SK-N-SH (cell line): ENCODE data around the gene DPYSL4. TPM values are rescaled to one million over a fixed set of nuclear protein-coding genes. Genes with fewer than 3 reads are reported as not detected.

ENCODE experiments used
- CTCF ChIA-PET: fragments of 300-600, 350-600 bp; formaldehyde crosslinking; extraction: SDS; loops from one replicate; lab custom pipeline; 2021; lab: Yijun Ruan, JAX
- POLR2A ChIA-PET: fragments of 350-600 bp; sonication (Branson Sonifier 250); formaldehyde crosslinking; extraction: SDS; loops from one replicate; lab custom pipeline; 2020; ENCODE audit warnings: antibody characterized with exemption, inconsistent platforms; lab: Yijun Ruan, JAX
- DNase-seq: peaks from one replicate; pipeline ENCODE4 v3.0.0; 2012
- H2AFZ ChIP-seq: fragments of 200-600 bp; sonication (generic); 2 replicates; pipeline ENCODE4 v1.8.1; 2016; ENCODE audit warnings: antibody characterized with exemption, mild to moderate bottlenecking, low read depth
- H3F3A ChIP-seq: fragments of 200-600 bp; sonication (generic); replicated peaks from 2 replicates; pipeline ENCODE3; 2016; ENCODE audit warnings: antibody characterized with exemption, mild to moderate bottlenecking; ENCODE audit not compliant: insufficient read depth
- H3K27ac ChIP-seq, 2 experiments: fragments of 200-500 bp in 1 of 2; fragments of 200-600 bp in 1 of 2; sonication (Bioruptor generic) in 1 of 2; sonication (generic), shearing (Covaris generic) in 1 of 2; 2 replicates each; pipeline versions ENCODE4 v1.5.1 to v1.6.1; 2014 to 2016; ENCODE audit warnings: low read depth in 2 of 2, inconsistent platforms in 1 of 2, low read length in 1 of 2, mild to moderate bottlenecking in 1 of 2, mixed read lengths in 1 of 2
- H3K27me3 ChIP-seq: fragments of 200-600 bp; sonication (generic), shearing (Covaris generic); 2 replicates; pipeline ENCODE4 v1.6.1; 2016; ENCODE audit warnings: mixed run types; ENCODE audit not compliant: insufficient read depth
- H3K36me3 ChIP-seq, 2 experiments: fragments of 200-500 bp in 1 of 2; fragments of 200-600 bp in 1 of 2; sonication (Bioruptor generic) in 1 of 2; sonication (generic) in 1 of 2; replicated peaks in 1 of 2; 2 replicates each; pipeline versions ENCODE3 to v1.5.1; 2014 to 2016; ENCODE audit warnings: low read length in 1 of 2, mild to moderate bottlenecking in 1 of 2; ENCODE audit not compliant: insufficient read depth in 2 of 2, control insufficient read depth in 1 of 2
- H3K4me1 ChIP-seq, 2 experiments: fragments of 200-500 bp in 1 of 2; fragments of 200-600 bp in 1 of 2; sonication (Bioruptor generic) in 1 of 2; sonication (generic), shearing (Covaris generic) in 1 of 2; 2 replicates each; pipeline versions ENCODE4 v1.5.1 to v1.6.1; 2014 to 2016; ENCODE audit warnings: low read depth in 1 of 2, low read length in 1 of 2, mixed run types in 1 of 2; ENCODE audit not compliant: insufficient read depth in 2 of 2, control insufficient read depth in 1 of 2
- H3K4me2 ChIP-seq: fragments of 200-600 bp; sonication (generic), shearing (Covaris generic); 2 replicates; pipeline ENCODE4 v1.6.1; 2017; ENCODE audit warnings: mixed run types
- H3K4me3 ChIP-seq, 2 experiments: fragments of 200-500 bp in 1 of 2; fragments of 200-600 bp in 1 of 2; sonication (Bioruptor generic) in 1 of 2; sonication (generic), shearing (Covaris generic) in 1 of 2; 2 replicates each; pipeline versions ENCODE4 v1.5.1 to v1.8.1; 2014 to 2016; ENCODE audit warnings: low read depth in 2 of 2, inconsistent platforms in 1 of 2, low read length in 1 of 2, mild to moderate bottlenecking in 1 of 2, mixed read lengths in 1 of 2, moderate library complexity in 1 of 2
- H3K79me2 ChIP-seq: fragments of 200-600 bp; sonication (generic); 2 replicates; pipeline ENCODE4 v1.8.1; 2017; ENCODE audit warnings: mild to moderate bottlenecking; ENCODE audit not compliant: insufficient read depth
- H3K9ac ChIP-seq: fragments of 200-600 bp; sonication (generic); 2 replicates; pipeline ENCODE4 v1.6.1; 2017; ENCODE audit warnings: mixed run types
- H3K9me2 ChIP-seq: fragments of 200-600 bp; sonication (generic); 2 replicates; pipeline ENCODE4 v1.6.1; 2017; ENCODE audit warnings: mixed run types
- H3K9me3 ChIP-seq: fragments of 200-600 bp; sonication (generic); 2 replicates; pipeline ENCODE4 v1.6.1; 2017; ENCODE audit warnings: mixed run types, mild to moderate bottlenecking, moderate library complexity
- H4K20me1 ChIP-seq: fragments of 200-600 bp; sonication (generic); 2 replicates; pipeline ENCODE4 v1.6.1; 2017; ENCODE audit warnings: mild to moderate bottlenecking, mixed run types; ENCODE audit not compliant: insufficient read depth
- CHD2 ChIP-seq: fragments of 150-350 bp; IDR thresholded peaks from 2 replicates; pipeline ENCODE4 v1.6.1; 2018; ENCODE audit warnings: low read length; ENCODE audit not compliant: partially characterized antibody
- FOXJ3 ChIP-seq: sonication (generic); formaldehyde crosslinking; IDR thresholded peaks from 2 replicates; pipeline ENCODE4 v1.5.1; 2020; ENCODE audit warnings: mild to moderate bottlenecking, missing genetic modification reagents
- IRF3 ChIP-seq: fragments of 150-350 bp; IDR thresholded peaks from 2 replicates; pipeline ENCODE4 v1.6.1; 2016; ENCODE audit warnings: mild to moderate bottlenecking, low read depth, low read length
- JUND ChIP-seq: IDR thresholded peaks from 2 replicates; pipeline ENCODE4 v1.4.0; 2012
- MEF2A ChIP-seq: IDR thresholded peaks from 2 replicates; pipeline ENCODE4 v1.4.0; 2012; ENCODE audit warnings: low read depth, borderline replicate concordance
- POLR2AphosphoS5 ChIP-seq: IDR thresholded peaks from 2 replicates; pipeline ENCODE4 v1.6.1; 2012; ENCODE audit warnings: low read depth, low read length
- RCOR1 ChIP-seq: fragments of 150-350 bp; IDR thresholded peaks from 2 replicates; pipeline ENCODE4 v1.6.1; 2017; ENCODE audit warnings: antibody characterized with exemption, low read length
- RXRA ChIP-seq: IDR thresholded peaks from 2 replicates; pipeline ENCODE4 v1.4.0; 2012; ENCODE audit warnings: low read depth, mild to moderate bottlenecking, borderline replicate concordance
- USF1 ChIP-seq: IDR thresholded peaks from 2 replicates; pipeline ENCODE4 v1.4.0; 2012; ENCODE audit warnings: low read depth, borderline replicate concordance
- USF2 ChIP-seq: fragments of 150-350 bp; IDR thresholded peaks from 2 replicates; pipeline ENCODE4 v1.6.1; 2017; ENCODE audit warnings: antibody characterized with exemption, low read length, low read depth, borderline replicate concordance
- WGBS: methylation state at CpG from one replicate; pipeline ENCODE4 v1.1.6; 2017; ENCODE audit warnings: low lambda C conversion rate; 5-methylcytosine and 5-hydroxymethylcytosine counted together
- polyA plus RNA-seq, 3 experiments: library from polyadenylated mRNA; depleted of rRNA; stranded (reverse); fragments of >200 nt; gene quantifications; 2 replicates each; pipeline ENCODE4 v1.2.3, GENCODE V29; 2012

DPYSL4 gene
- polyA plus RNA-seq (2012; rRNA removed) = 19.4 and 21.8 TPM in 2 replicates
- polyA plus RNA-seq (2012; cell fraction: cytosol; rRNA removed) = 9.0 and 15.8 TPM in 2 replicates
- 57.0 and 69.4 TPM in 2 replicates for polyA plus RNA-seq (2012; cell fraction: nucleus; rRNA removed)

GRCh38 chr10:132186488-132187429 lies at the start of gene DPYSL4:
Gene DPYSL4, plus strand, starts transcription at chr10:132186948. Its CDS starts 116 bp downstream, at chr10:132187064.
- Histone ChIP-seq H3K9me2 (no peaks in the 10 kb centered on the region), H3K9ac (peak within 1 kb of the TSS; percentile 77), H4K20me1 (peaks cover 29% of the 10 kb centered on the region)
- TF ChIP-seq RXRA = no peak
- TF ChIP-seq CHD2 = no peak
- no peak for TF ChIP-seq MEF2A
- no peak for TF ChIP-seq USF1
- no peak for TF ChIP-seq RCOR1
- no peak for TF ChIP-seq USF2
- TF ChIP-seq JUND = no peak
- no peak for TF ChIP-seq IRF3
- TF ChIP-seq POLR2AphosphoS5 = no peak
- TF ChIP-seq FOXJ3 (CRISPR knock-in tag) = no peak
- TF ChIP-seq, all 33 proteins: peak for 0
- CTCF ChIA-PET = no interaction called here
- peak; percentile 99 for DNase-seq
- H2AFZ ChIP-seq = peak within 1 kb of the TSS; percentile 91
- H3K36me3 ChIP-seq = peaks cover 0 to 7% of the 10 kb centered on the region in 2 experiments
- H3K27me3 ChIP-seq = no peaks in the 10 kb centered on the region
- H3K4me3 ChIP-seq = peak within 1 kb of the TSS; percentile 79 to 85
- 2% methylated on average over 11 of the region's 109 CpGs for WGBS
- peaks cover 8% of the 10 kb centered on the region for H3F3A ChIP-seq
- POLR2A ChIA-PET = interaction anchor here (1.7 kb wide), 1 partner anchor 11 kb away, joined by 5 read pairs; no protein-coding TSS in a partner anchor
- H3K27ac ChIP-seq = peak within 1 kb of the TSS in 1 of 2 experiments; percentile 55; a peak in 1 of 4 replicates
- H3K79me2 ChIP-seq = peaks cover 16% of the 10 kb centered on the region; the same call in 1 of the 2 replicates
- peaks cover 0 to 17% of the 10 kb centered on the region in 2 experiments; a peak in 1 of 4 replicates for H3K4me1 ChIP-seq
- H3K4me2 ChIP-seq = peak within 1 kb of the TSS; percentile 99
- no peaks in the 10 kb centered on the region for H3K9me3 ChIP-seq
